Stimulated activated CD4-positive, alpha-beta T cell treated with anti-CD3 and anti-CD28 coated beads, Interleukin-15, amount 100 ng/mL, for 48 hours (primary cell): Measurements from ENCODE around the gene MAMLD1.

Experiments used
- DNase-seq, 2 donors: peaks; one replicate each; pipeline ENCODE4 v3.0.0-alpha.2; 2020; ENCODE audit warnings: low read depth in 2 of 2

The MAMLD1 gene

GRCh38 chrX:150405576-150405975 is 42.5 kb downstream of the MAMLD1 start:
- DNase-seq = no peak

GRCh38 chrX:150406596-150406995 is 43.5 kb downstream of the MAMLD1 start:
- no peak for DNase-seq

- no peak for DNase-seq
Measured at GRCh38 chrX:150408007-150408406, 44.9 kb downstream of the MAMLD1 start.

- DNase-seq = no peak
Measured at GRCh38 chrX:150408561-150408960, 45.4 kb downstream of the MAMLD1 start.

- DNase-seq = no peak
Measured at GRCh38 chrX:150409486-150409885, 46.4 kb downstream of the MAMLD1 start.

GRCh38 chrX:150409964-150410363 is 46.8 kb downstream of the MAMLD1 start:
- no peak for DNase-seq

- no peak for DNase-seq
Measured at GRCh38 chrX:150410513-150410912, 47.4 kb downstream of the MAMLD1 start.

GRCh38 chrX:150411656-150412055 is 48.5 kb downstream of the MAMLD1 start:
- no peak for DNase-seq

- DNase-seq = no peak
Measured at GRCh38 chrX:150414228-150414627, 51.1 kb downstream of the MAMLD1 start.

- DNase-seq = no peak
Measured at GRCh38 chrX:150416469-150416868, 53.4 kb downstream of the MAMLD1 start.

- DNase-seq = no peak
Measured at GRCh38 chrX:150421816-150422215, 58.7 kb downstream of the MAMLD1 start.

GRCh38 chrX:150429594-150429993 is 66.5 kb downstream of the MAMLD1 start:
- no peak for DNase-seq

- no peak for DNase-seq
Measured at GRCh38 chrX:150436195-150436594, 73.1 kb downstream of the MAMLD1 start.

- no peak for DNase-seq
Measured at GRCh38 chrX:150438165-150438564, 75.0 kb downstream of the MAMLD1 start.

- no peak for DNase-seq
Measured at GRCh38 chrX:150446151-150446550, 83.0 kb downstream of the MAMLD1 start.

- no peak for DNase-seq
Measured at GRCh38 chrX:150446995-150447394, 83.9 kb downstream of the MAMLD1 start.

- no peak for DNase-seq
Measured at GRCh38 chrX:150449313-150449712, 86.2 kb downstream of the MAMLD1 start.

- no peak for DNase-seq
Measured at GRCh38 chrX:150450519-150451177, 87.5 kb downstream of the MAMLD1 start.

GRCh38 chrX:150451953-150452352 is 88.8 kb downstream of the MAMLD1 start:
- no peak for DNase-seq

- DNase-seq = no peak
Measured at GRCh38 chrX:150454083-150454482, 91.0 kb downstream of the MAMLD1 start.

GRCh38 chrX:150454508-150455214 is 91.5 kb downstream of the MAMLD1 start:
- DNase-seq = no peak

GRCh38 chrX:150455215-150455608 is 92.1 kb downstream of the MAMLD1 start:
- no peak for DNase-seq

GRCh38 chrX:150456466-150456865 is 93.3 kb downstream of the MAMLD1 start:
- DNase-seq = no peak

- no peak for DNase-seq
Measured at GRCh38 chrX:150456941-150457340, 93.8 kb downstream of the MAMLD1 start.
